Stimulated activated CD4-positive, alpha-beta T cell treated with anti-CD3 and anti-CD28 coated beads, Interleukin-1b, Interleukin-23, amount 100 ng/mL, for 1 hour (primary cell): Measurements from ENCODE around the gene TRIM7.
"Not testable (repeated sequence)": the region's sequence is repeated elsewhere in the genome, so short reads cannot be mapped to it uniquely, and the experiment has no call there.

Source experiments
- DNase-seq, 2 donors: peaks; one replicate each; pipeline ENCODE4 v3.0.0-alpha.2; 2020; ENCODE audit warnings: low read depth in 2 of 2

Gene TRIM7

GRCh38 chr5:181233088-181233800, 28.2 kb upstream of the TRIM7 start:
- no peak for DNase-seq

DNA sequence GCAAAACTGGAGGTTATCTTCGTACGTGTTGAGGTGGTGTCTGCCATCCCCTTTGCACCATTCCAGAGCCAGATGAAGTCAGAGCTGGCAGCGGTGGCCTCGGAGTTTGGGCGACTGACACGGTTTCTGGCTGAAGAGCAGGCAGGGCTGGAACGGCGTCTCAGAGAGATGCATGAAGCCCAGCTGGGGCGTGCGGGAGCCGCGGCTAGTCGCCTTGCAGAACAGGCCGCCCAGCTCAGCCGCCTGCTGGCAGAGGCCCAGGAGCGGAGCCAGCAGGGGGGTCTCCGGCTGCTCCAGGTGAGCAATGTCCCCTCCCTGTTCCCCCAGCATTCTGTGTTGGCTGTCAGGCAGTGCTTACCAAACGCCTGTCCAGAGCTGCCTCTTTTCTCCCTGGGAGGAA, 27.6 kb upstream of the TRIM7 start:
- DNase-seq: no peak

GRCh38 chr5:181231432-181231831, 26.4 kb upstream of the TRIM7 start:
- DNase-seq: no peak

- DNase-seq: no peak
Measured at GRCh38 chr5:181230551-181230950, 25.6 kb upstream of the TRIM7 start.

- DNase-seq: no peak
Measured at GRCh38 chr5:181229996-181230395, 25.0 kb upstream of the TRIM7 start.

DNA sequence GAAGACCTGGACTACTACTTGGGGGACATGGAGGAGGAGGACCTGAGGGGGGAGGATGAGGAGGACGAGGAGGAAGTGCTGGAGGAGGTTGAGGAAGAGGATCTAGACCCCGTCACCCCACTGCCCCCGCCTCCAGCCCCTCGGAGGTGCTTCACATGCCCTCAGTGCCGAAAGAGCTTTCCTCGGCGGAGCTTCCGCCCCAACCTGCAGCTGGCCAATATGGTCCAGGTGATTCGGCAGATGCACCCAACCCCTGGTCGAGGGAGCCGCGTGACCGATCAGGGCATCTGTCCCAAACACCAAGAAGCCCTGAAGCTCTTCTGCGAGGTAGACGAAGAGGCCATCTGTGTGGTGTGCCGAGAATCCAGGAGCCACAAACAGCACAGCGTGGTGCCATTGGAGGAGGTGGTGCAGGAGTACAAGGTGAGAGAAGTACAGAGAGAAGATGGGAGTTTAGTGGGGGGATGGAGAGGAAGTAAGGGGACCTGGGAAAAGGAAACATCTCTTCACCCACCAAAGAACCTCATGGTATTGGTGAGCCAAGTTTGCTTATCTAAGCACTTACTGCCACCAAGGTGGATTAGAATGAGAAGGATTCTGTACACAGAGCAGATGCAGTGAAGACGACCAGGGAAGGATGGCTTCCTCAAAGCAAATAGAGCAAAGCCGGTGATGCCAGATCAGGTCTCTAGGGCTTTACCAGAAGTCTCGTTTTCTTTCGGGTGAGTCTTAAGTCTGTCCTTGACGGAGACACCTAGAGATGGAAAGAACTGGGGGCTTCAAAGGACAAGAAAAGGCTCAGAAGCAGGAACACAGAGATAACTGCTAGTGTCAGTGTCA, 19.6 kb upstream of the TRIM7 start:
- no peak for DNase-seq

DNA sequence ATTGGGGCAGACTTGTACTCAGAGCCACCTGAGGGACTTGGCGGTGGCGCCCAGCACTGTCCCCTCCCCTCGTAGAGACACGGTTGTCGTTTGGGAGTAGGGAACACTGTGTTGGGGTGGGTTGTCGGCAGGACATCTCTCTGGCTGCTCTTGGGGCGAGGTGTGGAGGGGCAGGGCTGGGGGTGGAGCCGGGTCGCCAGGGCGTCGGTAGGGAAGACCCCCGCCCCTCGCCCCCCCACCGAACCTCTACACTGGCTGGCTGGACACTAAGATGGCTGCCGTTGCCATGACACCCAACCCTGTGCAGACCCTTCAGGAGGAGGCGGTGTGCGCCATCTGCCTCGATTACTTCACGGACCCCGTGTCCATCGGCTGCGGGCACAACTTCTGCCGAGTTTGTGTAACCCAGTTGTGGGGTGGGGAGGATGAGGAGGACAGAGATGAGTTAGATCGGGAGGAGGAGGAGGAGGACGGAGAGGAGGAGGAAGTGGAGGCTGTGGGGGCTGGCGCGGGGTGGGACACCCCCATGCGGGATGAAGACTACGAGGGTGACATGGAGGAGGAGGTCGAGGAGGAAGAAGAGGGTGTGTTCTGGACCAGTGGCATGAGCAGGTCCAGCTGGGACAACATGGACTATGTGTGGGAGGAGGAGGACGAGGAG, 18.9 kb upstream of the TRIM7 start:
- no peak for DNase-seq

DNA sequence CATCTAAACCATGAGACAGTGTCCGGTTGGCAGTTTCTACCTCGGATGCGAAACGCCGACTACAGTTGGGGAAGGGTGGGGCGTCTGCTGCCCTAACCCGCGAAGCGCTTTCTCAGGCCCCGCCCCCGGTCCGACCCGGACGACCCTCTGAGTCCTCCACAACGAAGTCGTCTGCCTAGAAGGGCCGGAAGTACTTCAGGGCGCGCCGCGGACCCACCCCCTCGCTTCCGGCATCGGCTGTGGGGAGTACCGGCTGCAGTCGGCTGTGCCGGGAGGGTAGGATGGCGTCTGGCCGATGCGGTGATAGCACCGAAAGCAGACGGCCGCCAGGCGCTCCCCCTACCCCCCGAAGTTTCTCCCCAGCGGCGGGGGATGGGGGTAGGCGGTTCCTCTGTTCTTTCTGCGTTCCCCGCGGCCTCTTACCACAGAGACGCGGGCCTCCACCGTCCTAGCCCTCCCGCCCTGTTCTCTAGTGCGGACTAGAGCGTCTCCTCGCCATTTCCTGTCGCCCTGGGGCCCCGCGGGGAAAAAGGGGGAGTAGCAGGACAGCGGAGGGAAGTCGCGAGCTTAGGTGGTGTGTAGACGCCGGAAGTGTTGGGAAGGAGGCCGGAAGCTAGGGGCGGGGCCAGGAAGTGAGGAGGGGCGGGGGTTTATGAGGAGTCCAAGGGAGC, 18.2 kb upstream of the TRIM7 start, which contains the start of gene TRIM41:
TSS of gene TRIM41 (plus strand) at position 224 of the 671 bp plus-strand sequence. CDS start 719 bp downstream, outside the sequence.
- DNase-seq: peak; percentile 93 to 97

GRCh38 chr5:181222630-181223057, 17.6 kb upstream of the TRIM7 start:
- no peak for DNase-seq

DNA sequence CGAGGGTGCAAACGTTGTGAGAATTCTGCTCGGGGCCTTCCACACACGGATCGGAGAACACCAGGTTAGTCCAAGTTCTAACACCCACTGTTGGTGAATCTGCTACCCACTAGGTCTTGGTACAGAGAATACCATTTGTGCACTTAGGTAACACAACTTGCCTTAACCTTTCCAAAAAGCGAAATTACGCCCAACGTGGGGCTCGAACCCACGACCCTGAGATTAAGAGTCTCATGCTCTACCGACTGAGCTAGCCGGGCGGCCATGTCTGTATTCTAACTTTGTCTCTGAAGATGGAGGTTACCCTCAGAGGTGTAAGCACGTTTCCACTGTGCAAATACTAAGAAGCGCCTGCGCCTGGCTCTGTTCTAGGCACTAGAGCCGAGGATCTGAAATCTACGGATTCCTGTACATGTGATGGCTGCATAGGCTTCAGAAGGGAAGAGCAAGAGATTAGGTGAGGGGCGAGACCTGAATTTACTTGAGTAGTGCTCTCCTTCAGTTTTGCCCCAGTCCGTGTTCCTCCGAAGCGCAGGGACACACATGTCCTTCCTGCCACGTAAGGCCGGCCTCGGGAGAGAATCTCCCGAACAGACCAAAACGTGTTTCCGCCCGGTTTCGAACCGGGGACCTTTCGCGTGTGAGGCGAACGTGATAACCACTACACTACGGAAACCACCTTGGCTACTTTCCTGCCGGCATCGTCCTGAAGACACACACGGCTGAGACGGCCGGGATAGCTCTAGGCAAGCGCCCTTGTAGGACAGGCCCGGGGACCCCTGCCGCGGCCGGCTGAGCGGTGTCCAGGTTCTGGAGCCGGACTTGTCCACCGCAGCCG, 17.0 kb upstream of the TRIM7 start:
- peak; percentile 96 to 99 for DNase-seq

DNA sequence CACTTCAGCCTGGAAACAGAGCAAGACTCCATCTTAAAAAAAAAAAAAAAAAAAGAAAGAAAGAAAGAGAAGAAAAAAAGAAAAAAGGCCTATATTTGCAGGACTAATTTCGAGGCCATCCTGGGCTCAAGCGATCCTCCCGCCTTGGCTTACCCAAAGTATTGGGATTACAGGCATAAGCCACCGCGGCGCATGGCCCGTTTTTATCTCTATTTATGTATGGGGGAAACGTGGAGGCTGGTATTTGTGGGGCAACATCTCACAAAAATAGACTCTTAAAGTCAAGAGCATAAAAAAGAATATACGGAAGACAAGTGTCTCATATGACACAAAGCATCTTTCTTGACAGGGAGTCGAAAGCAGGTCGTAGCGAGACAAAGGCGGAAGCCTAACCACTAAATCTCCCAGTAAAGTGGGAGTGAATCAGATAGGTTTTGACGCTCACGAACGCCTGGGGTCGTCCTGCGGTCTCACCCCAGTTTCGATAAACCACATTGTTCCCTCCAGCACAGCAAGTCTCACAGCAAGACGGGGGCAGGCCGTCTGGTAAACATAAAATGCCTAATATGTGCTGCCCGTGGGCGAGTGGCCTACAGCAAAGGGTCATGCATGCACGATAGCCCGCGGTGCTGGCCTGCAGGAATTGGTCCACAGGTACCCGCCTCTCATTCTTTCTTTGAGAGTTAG, 16.3 kb upstream of the TRIM7 start:
- no peak for DNase-seq

GRCh38 chr5:181220178-181220515, 15.2 kb upstream of the TRIM7 start:
- no peak for DNase-seq

DNA sequence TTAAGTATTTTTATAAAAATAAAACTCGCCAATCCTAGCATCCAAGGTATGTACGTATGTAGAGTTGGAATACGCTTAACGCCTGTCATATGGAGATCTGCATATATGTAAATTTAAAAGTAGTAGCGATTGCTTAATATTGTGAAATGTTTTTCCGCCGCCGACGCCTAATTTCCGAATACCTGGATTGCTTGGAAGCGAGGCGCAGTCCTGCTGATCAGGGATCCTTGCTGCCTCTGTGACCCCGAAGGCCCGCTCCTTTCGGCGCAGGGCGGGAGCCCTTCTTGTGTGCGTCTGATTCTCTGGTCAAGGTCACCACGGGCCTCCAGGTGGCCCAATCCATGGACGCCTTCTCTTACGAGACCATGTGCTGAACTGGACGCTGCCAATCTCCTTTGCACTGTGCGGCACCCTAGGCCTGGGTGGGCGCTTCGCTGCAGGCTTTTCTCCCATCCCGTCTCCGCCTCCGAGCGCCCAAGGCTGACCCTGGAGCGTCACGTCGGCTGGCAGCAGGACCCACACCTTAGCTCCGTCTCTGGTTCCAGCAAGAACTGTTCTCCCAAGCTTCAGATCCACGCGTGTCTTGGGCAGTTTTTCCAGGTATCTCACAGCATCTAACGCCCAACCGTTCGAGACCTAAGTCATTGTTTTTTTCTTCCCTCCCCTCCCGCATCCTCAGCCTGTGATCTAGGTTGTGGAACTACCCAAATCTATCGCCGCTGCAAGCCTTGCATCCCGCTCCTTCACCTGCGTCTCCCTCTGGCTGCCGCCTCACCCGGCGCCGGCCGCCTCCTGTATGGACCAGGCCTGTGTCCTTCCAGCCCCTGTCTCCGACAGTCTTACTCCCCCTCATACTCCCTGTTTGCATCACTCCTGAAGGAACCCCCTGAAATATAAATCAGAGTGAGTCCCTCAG, 14.5 kb upstream of the TRIM7 start:
- no peak for DNase-seq

- DNase-seq: no peak
Measured at GRCh38 chr5:181218795-181219124, 13.8 kb upstream of the TRIM7 start.

DNA sequence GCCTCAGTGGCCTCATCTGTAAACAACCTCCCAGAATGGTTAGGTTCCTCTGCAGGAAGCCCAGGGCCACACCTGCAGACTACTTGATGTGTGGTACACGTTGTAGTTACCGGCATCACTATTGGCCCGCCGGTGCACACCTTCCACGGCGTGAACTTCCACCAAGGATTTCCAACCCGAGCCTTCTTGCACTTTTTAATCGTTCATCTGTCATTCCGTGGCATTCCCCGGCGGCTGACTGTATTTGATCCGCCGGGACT, 12.7 kb upstream of the TRIM7 start:
- no peak for DNase-seq

DNA sequence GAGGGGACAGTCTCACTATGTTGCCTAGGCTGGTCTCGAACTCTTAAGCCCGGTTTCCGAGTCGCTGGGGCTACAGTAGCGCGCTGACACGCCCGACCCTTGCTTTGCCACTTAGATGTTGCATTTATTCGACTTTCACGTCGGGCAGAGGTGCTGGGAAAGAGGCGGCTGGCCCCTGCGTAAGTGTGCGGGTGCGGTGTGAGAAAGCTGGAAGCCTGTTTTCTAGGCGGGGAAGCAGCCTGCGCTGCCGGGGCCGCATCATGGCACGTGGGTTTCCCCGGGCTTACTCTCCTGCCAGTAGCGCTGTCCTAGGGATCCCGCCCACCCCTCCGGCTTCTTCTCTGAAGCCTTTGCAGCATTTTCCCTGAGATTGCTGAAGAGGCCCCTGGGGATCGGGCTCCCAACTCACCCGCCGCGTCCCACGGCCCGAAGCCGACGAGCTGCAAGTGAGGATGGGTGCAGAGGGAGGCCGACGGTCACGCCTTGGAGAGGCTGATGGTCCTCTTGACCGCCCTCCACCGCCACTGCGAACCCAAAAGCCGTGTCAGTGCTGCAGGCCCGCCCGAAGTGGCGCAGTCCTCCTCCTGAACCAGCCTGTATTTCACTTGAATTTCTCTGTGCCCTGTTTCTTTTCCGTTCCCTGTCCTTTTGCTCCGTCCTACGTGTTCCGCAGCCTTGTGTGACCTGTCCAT, 12.3 kb upstream of the TRIM7 start:
- no peak for DNase-seq

- no peak for DNase-seq
Measured at GRCh38 chr5:181215997-181216989, 11.3 kb upstream of the TRIM7 start.

DNA sequence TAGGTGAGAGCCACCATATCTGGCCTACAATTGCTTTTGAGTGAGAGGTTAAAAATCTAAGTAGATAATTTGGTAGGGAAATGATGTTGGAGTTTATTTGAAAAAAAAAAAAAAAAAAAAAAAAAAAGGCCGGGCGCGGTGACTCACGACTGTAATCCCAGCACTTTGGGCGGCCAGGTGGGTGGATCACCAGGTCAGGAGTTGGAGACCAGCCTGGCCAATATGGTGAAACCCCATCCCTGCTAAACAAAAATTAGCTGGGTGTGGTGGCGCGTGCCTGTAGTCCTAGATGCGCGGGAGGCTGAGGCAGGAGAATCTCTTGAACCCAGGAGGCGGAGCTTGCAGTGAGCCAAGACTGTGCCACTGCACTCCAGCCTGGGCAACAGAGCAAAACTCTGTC, 9.3 kb upstream of the TRIM7 start:
- DNase-seq: not testable (repeated sequence)
